ENCODE data around the gene KIF5A. TPM values are rescaled to one million over a fixed set of nuclear protein-coding genes. Genes with fewer than 3 reads are reported as not detected.

The KIF5A gene
- total and polyA plus RNA-seq, 2 donors (not counting 3 experiments of a cell fraction or from before 2014, with no cell fraction given), result 0.07 to 0.35 TPM

- no TSS peak for BruUV-seq (replicated peaks)
- peak within 1 kb of the TSS; percentile 14 for H3K9ac ChIP-seq (replicated peaks; ENCODE audit: extremely low read depth, insufficient read depth, low read length)
- intact Hi-C loops (cut with micrococcal nuclease) (loop anchor here (1.0 to 2.0 kb wide), 2 partner anchors 12 to 20 kb away; partner anchors contain the start of gene ARHGEF25), dilution Hi-C loops (cut with MboI; ENCODE audit: extremely low pct_ligation_motif_present, low sequenced_read_pairs) (no loop called here)
- peak; percentile 28 for FAIRE-seq
- H3K36me3 ChIP-seq (ENCODE audit: control insufficient read depth in 2 of 2, extremely low read depth in 1 of 2, insufficient read depth in 2 of 2, low read length in 2 of 2), result no peaks in the 10 kb centered on the region
- peak within 1 kb of the TSS; percentile 69 for H3K4me2 ChIP-seq (ENCODE audit: insufficient read depth, low read length)
- peak; percentile 27 for DNase-seq (ENCODE audit: low read depth, low spot score)
- H3K27ac ChIP-seq (ENCODE audit: insufficient read depth, low read depth, low read length), result no peak within 1 kb of the TSS
- H3K9me1 ChIP-seq (replicated peaks; ENCODE audit: control insufficient read depth, extremely low read depth, insufficient read depth, low read length), result no peaks in the 10 kb centered on the region
- H3K79me2 ChIP-seq (ENCODE audit: control insufficient read depth, insufficient read depth, low read length), result no peaks in the 10 kb centered on the region
- POLR2A ChIA-PET, result interaction anchor here (0.9 kb wide), 1 partner anchor 29 kb away, joined by 6 read pairs; no protein-coding TSS in a partner anchor
- H4K20me1 ChIP-seq (replicated peaks; ENCODE audit: control insufficient read depth, extremely low read depth, insufficient read depth, low read length), result no peaks in the 10 kb centered on the region
- TF ChIP-seq POLR2A (IDR thresholded peaks at IDR 0.05; ENCODE audit: low read depth, low read length) (peak; percentile 35), EZH2 (IDR thresholded peaks at IDR 0.05; ENCODE audit: borderline replicate concordance, low read depth, low read length, severe bottlenecking) (peak; percentile 66), JUN (IDR thresholded peaks at IDR 0.05; ENCODE audit: borderline replicate concordance, insufficient read depth, insufficient read length, low read depth) (no peak)
- H3K4me1 ChIP-seq (ENCODE audit: control insufficient read depth, extremely low read depth, insufficient read depth, low read length), result peaks cover 5% of the 10 kb centered on the region
- CTCF ChIA-PET, result interaction anchor here (0.8 to 3.3 kb wide), 7 partner anchors 8 to 103 kb away, joined by 3 to 63 read pairs (median 4); partner anchors contain the start of genes ARHGEF25, B4GALNT1 and OS9
- H2AFZ ChIP-seq (ENCODE audit: low read depth, low read length), result peak within 1 kb of the TSS; percentile 90
- peak within 1 kb of the TSS; percentile 49 to 83 (median 60) for H3K4me3 ChIP-seq (replicated peaks in 1 of 3; ENCODE audit: insufficient read depth in 1 of 3, low read depth in 1 of 3, low read length in 3 of 3)
- H3K9me3 ChIP-seq (replicated peaks; ENCODE audit: control insufficient read depth, insufficient read depth, low read length), result no peaks in the 10 kb centered on the region
- H3K27me3 ChIP-seq (ENCODE audit: control insufficient read depth in 2 of 2, insufficient read depth in 2 of 2, low read length in 2 of 2), result peaks cover 8 to 10% of the 10 kb centered on the region in 2 experiments
Measured at GRCh38 chr12:57590864-57591781, 41.3 kb downstream of the KIF5A start, which contains the start of gene PIP4K2C. Gene PIP4K2C (plus strand): TSS chr12:57591192. CDS start chr12:57591290, 98 bp downstream.

- Histone ChIP-seq H3K4me3 (replicated peaks in 1 of 3; ENCODE audit: insufficient read depth in 1 of 3, low read depth in 1 of 3, low read length in 3 of 3) (peak overlapping the region in 2 of 3 experiments; percentile 60 to 83), H3K4me2 (ENCODE audit: insufficient read depth, low read length) (peak overlapping the region; percentile 69), H3K9me3 (replicated peaks; ENCODE audit: control insufficient read depth, insufficient read depth, low read length) (no peaks in the 10 kb centered on the region), H3K79me2 (ENCODE audit: control insufficient read depth, insufficient read depth, low read length) (no peaks in the 10 kb centered on the region), H3K9me1 (replicated peaks; ENCODE audit: control insufficient read depth, extremely low read depth, insufficient read depth, low read length) (no peaks in the 10 kb centered on the region), H3K27ac (ENCODE audit: insufficient read depth, low read depth, low read length) (no peak overlapping the region), H3K27me3 (ENCODE audit: control insufficient read depth in 2 of 2, insufficient read depth in 2 of 2, low read length in 2 of 2) (peaks cover 6 to 10% of the 10 kb centered on the region in 2 experiments), H3K9ac (replicated peaks; ENCODE audit: extremely low read depth, insufficient read depth, low read length) (no peak overlapping the region), H4K20me1 (replicated peaks; ENCODE audit: control insufficient read depth, extremely low read depth, insufficient read depth, low read length) (no peaks in the 10 kb centered on the region), H3K36me3 (ENCODE audit: control insufficient read depth in 2 of 2, extremely low read depth in 1 of 2, insufficient read depth in 2 of 2, low read length in 2 of 2) (no peaks in the 10 kb centered on the region), H2AFZ (ENCODE audit: low read depth, low read length) (peak overlapping the region; percentile 90), H3K4me1 (ENCODE audit: control insufficient read depth, extremely low read depth, insufficient read depth, low read length) (peaks cover 5% of the 10 kb centered on the region)
- FAIRE-seq (no peak), DNase-seq (ENCODE audit: low read depth, low spot score) (no peak)
- CTCF ChIA-PET, result interaction anchor here (0.8 to 3.3 kb wide), 7 partner anchors 9 to 102 kb away, joined by 3 to 63 read pairs (median 4); partner anchors contain the start of genes ARHGEF25, B4GALNT1 and OS9
- TF ChIP-seq POLR2AphosphoS5 (IDR thresholded peaks at IDR 0.05; ENCODE audit: insufficient read depth, low read depth, low read length), result no peak
- TF ChIP-seq GATA2 (IDR thresholded peaks at IDR 0.05; ENCODE audit: insufficient read depth, insufficient read length, low read depth, low read length), result no peak
- no peak for TF ChIP-seq CTCF (IDR thresholded peaks at IDR 0.05; ENCODE audit: extremely low read depth in 1 of 2, insufficient read depth in 1 of 2, low read depth in 1 of 2, low read length in 2 of 2)
- TF ChIP-seq EZH2 (IDR thresholded peaks at IDR 0.05; ENCODE audit: borderline replicate concordance, low read depth, low read length, severe bottlenecking), result no peak
- no peak for TF ChIP-seq FOS (IDR thresholded peaks at IDR 0.05; ENCODE audit: borderline replicate concordance, insufficient read depth, low read length)
- TF ChIP-seq JUN (IDR thresholded peaks at IDR 0.05; ENCODE audit: borderline replicate concordance, insufficient read depth, insufficient read length, low read depth), result no peak
- no peak for TF ChIP-seq POLR2A (IDR thresholded peaks at IDR 0.05; ENCODE audit: low read depth, low read length)
- no peak for TF ChIP-seq MYC (IDR thresholded peaks at IDR 0.05; ENCODE audit: low read depth, low read length)
- TF ChIP-seq MAX (IDR thresholded peaks at IDR 0.05; ENCODE audit: insufficient read depth, insufficient read length), result no peak
- TSS peak; percentile 18 for BruUV-seq (replicated peaks)
- dilution Hi-C loops (cut with MboI; ENCODE audit: extremely low pct_ligation_motif_present, low sequenced_read_pairs), result no loop called here
- POLR2A ChIA-PET, result interaction anchor here (0.9 kb wide), 1 partner anchor 28 kb away, joined by 6 read pairs; no protein-coding TSS in a partner anchor
- intact Hi-C loops (cut with micrococcal nuclease), result loop anchor here (1.0 to 2.0 kb wide), 2 partner anchors 11 to 19 kb away; partner anchors contain the start of gene ARHGEF25
Measured at GRCh38 chr12:57591782-57592325, 42.0 kb downstream of the KIF5A start.

Measured in endothelial cell of umbilical vein (primary cell).